Measurements from ENCODE around the gene LPIN3. TPM values are rescaled to one million over a fixed set of nuclear protein-coding genes. Genes with fewer than 3 reads are reported as not detected.

LPIN3 gene
- total RNA-seq, 1 donor from 2014 or later: 17.5 TPM

- H3K27ac Mint-ChIP-seq: peak overlapping the region; percentile 62
- no peak overlapping the region for H3K4me3 Mint-ChIP-seq
- TF ChIP-seq, protein P1, sequence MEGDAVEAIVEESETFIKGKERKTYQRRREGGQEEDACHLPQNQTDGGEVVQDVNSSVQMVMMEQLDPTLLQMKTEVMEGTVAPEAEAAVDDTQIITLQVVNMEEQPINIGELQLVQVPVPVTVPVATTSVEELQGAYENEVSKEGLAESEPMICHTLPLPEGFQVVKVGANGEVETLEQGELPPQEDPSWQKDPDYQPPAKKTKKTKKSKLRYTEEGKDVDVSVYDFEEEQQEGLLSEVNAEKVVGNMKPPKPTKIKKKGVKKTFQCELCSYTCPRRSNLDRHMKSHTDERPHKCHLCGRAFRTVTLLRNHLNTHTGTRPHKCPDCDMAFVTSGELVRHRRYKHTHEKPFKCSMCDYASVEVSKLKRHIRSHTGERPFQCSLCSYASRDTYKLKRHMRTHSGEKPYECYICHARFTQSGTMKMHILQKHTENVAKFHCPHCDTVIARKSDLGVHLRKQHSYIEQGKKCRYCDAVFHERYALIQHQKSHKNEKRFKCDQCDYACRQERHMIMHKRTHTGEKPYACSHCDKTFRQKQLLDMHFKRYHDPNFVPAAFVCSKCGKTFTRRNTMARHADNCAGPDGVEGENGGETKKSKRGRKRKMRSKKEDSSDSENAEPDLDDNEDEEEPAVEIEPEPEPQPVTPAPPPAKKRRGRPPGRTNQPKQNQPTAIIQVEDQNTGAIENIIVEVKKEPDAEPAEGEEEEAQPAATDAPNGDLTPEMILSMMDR (conservative IDR thresholded peaks at IDR 0.05): no peak
- H3K36me3 Mint-ChIP-seq: peaks cover 3% of the 10 kb centered on the region
- H3K27me3 Mint-ChIP-seq: no peaks in the 10 kb centered on the region
- no peak for DNase-seq (ENCODE audit: extremely low spot score, unreplicated experiment)
- H3K4me1 Mint-ChIP-seq (ENCODE audit: unreplicated experiment): peaks cover 13% of the 10 kb centered on the region
- no peaks in the 10 kb centered on the region for H3K9me3 Mint-ChIP-seq
These were observed 3.9 kb downstream of the LPIN3 start for GRCh38 chr20:41344477-41344876.

- no peak overlapping the region for H3K27ac Mint-ChIP-seq
- H3K36me3 Mint-ChIP-seq: peaks cover 4% of the 10 kb centered on the region
- TF ChIP-seq, protein P1 (conservative IDR thresholded peaks at IDR 0.05): no peak
- H3K27me3 Mint-ChIP-seq: no peaks in the 10 kb centered on the region
- no peak overlapping the region for H3K4me3 Mint-ChIP-seq
- no peaks in the 10 kb centered on the region for H3K9me3 Mint-ChIP-seq
- peaks cover 8% of the 10 kb centered on the region for H3K4me1 Mint-ChIP-seq (ENCODE audit: unreplicated experiment)
- no peak for DNase-seq (ENCODE audit: extremely low spot score, unreplicated experiment)
These were observed 4.5 kb downstream of the LPIN3 start for GRCh38 chr20:41344938-41345728.

GRCh38 chr20:41345729-41346067 is 5.1 kb downstream of the LPIN3 start:
- H3K36me3 Mint-ChIP-seq: peaks cover 4% of the 10 kb centered on the region
- no peak for DNase-seq (ENCODE audit: extremely low spot score, unreplicated experiment)
- H3K4me3 Mint-ChIP-seq: no peak overlapping the region
- TF ChIP-seq, protein P1 (conservative IDR thresholded peaks at IDR 0.05): no peak
- no peak overlapping the region for H3K27ac Mint-ChIP-seq
- no peaks in the 10 kb centered on the region for H3K27me3 Mint-ChIP-seq
- no peaks in the 10 kb centered on the region for H3K9me3 Mint-ChIP-seq
- peaks cover 2% of the 10 kb centered on the region for H3K4me1 Mint-ChIP-seq (ENCODE audit: unreplicated experiment)

GRCh38 chr20:41347523-41348429 is 7.2 kb downstream of the LPIN3 start:
- no peak for DNase-seq (ENCODE audit: extremely low spot score, unreplicated experiment)
- H3K4me1 Mint-ChIP-seq (ENCODE audit: unreplicated experiment): no peaks in the 10 kb centered on the region
- H3K27ac Mint-ChIP-seq: no peak overlapping the region

GRCh38 chr20:41348430-41349172 is 8.0 kb downstream of the LPIN3 start:
- no peak overlapping the region for H3K27ac Mint-ChIP-seq
- DNase-seq (ENCODE audit: extremely low spot score, unreplicated experiment): no peak
- H3K36me3 Mint-ChIP-seq: peaks cover 4% of the 10 kb centered on the region
- H3K4me3 Mint-ChIP-seq: no peak overlapping the region
- no peaks in the 10 kb centered on the region for H3K9me3 Mint-ChIP-seq
- TF ChIP-seq, protein P1 (conservative IDR thresholded peaks at IDR 0.05): no peak
- no peaks in the 10 kb centered on the region for H3K4me1 Mint-ChIP-seq (ENCODE audit: unreplicated experiment)
- no peaks in the 10 kb centered on the region for H3K27me3 Mint-ChIP-seq

More at GRCh38 chr20:41347523-41348429, 7.2 kb downstream of the LPIN3 start:
- Mint-ChIP-seq H3K27me3 (no peaks in the 10 kb centered on the region), H3K36me3 (peaks cover 4% of the 10 kb centered on the region), H3K4me3 (no peak overlapping the region), H3K9me3 (no peaks in the 10 kb centered on the region)
- TF ChIP-seq, protein P1 (conservative IDR thresholded peaks at IDR 0.05): no peak

Measured in type B pancreatic cell (in vitro differentiated cells).